HCT116 (cell line): ENCODE measurements around the gene STAMBP. TPM values are rescaled to one million over a fixed set of nuclear protein-coding genes. Genes with fewer than 3 reads are reported as not detected.

Source experiments
- ATAC-seq: fragments of 200-7000 bp; cut with Tn5 transposase; 2 replicates; pipeline ENCODE4 v1.9.1; 2020; ENCODE audit warnings: mild to moderate bottlenecking, moderate library complexity
- BruUV-seq: library from RNA; stranded (reverse); fragments of 400-500 nt; replicated peaks from 2 replicates; lab custom pipeline; 2021; lab: Mats Ljungman, UMichigan
- CTCF ChIA-PET: fragments of 300-600 bp; sonication (Branson Sonifier 250); formaldehyde crosslinking; loops from one replicate; lab custom pipeline; 2021; ENCODE audit warnings: antibody characterized with exemption; lab: Charles Lee
- POLR2A ChIA-PET: fragments of 300-600, 350-600 bp; sonication (Branson Sonifier 250); formaldehyde crosslinking; loops from one replicate; lab custom pipeline; 2021; ENCODE audit warnings: antibody characterized with exemption; lab: Charles Lee
- RAD21 ChIA-PET, 2 experiments: fragments of 300-600 bp; sonication (Branson Sonifier 250); formaldehyde crosslinking; loops; one replicate each; lab custom pipeline; 2023; ENCODE audit warnings: low total read pairs in 2 of 2; ENCODE audit not compliant: uncharacterized antibody in 2 of 2, unreplicated experiment in 2 of 2, low non-redundant PET in 1 of 2; lab: Charles Lee
- DNase-seq: peaks from one replicate; pipeline ENCODE4 v3.0.0-alpha.2; 2010; ENCODE audit warnings: low read depth, low spot score
- H2AFZ ChIP-seq: fragments of 200-600 bp; shearing (Covaris generic), sonication (generic); 2 replicates; pipeline ENCODE4 v1.6.1; 2017; ENCODE audit warnings: low read depth, mixed run types, mixed read lengths, antibody characterized with exemption, low read length; ENCODE audit not compliant: poor library complexity, severe bottlenecking
- H3K27ac ChIP-seq: 2 replicates; pipeline ENCODE4 v1.5.1; 2012; ENCODE audit warnings: low read depth, low read length
- H3K27me3 ChIP-seq: fragments of 200-600 bp; sonication (generic); 2 replicates; pipeline ENCODE4 v1.6.1; 2016; ENCODE audit warnings: mixed run types, low read length, mixed read lengths; ENCODE audit not compliant: insufficient read depth
- H3K36me3 ChIP-seq, 2 experiments: fragments of 200-500 bp in 1 of 2; fragments of 200-600 bp in 1 of 2; sonication (Bioruptor generic) in 1 of 2; sonication (generic) in 1 of 2; 2 replicates each; pipeline versions ENCODE4 v1.5.1 to v1.6.1; 2014 to 2016; ENCODE audit warnings: low read length in 2 of 2, inconsistent platforms in 1 of 2, mixed read lengths in 1 of 2, mixed run types in 1 of 2; ENCODE audit not compliant: insufficient read depth in 2 of 2, control insufficient read depth in 1 of 2
- H3K4me1 ChIP-seq, 2 experiments: fragments of 200-600 bp in 1 of 2; sonication (generic) in 1 of 2; 2 replicates each; pipeline versions ENCODE4 v1.5.1 to v1.6.1; 2012 to 2017; ENCODE audit warnings: low read length in 2 of 2, inconsistent platforms in 1 of 2, mild to moderate bottlenecking in 1 of 2, mixed read lengths in 1 of 2, mixed run types in 1 of 2, moderate library complexity in 1 of 2; ENCODE audit not compliant: insufficient read depth in 2 of 2, control insufficient read depth in 1 of 2
- H3K4me2 ChIP-seq: fragments of 200-600 bp; sonication (generic); 2 replicates; pipeline ENCODE4 v1.6.1; 2017; ENCODE audit warnings: mixed run types, low read length, mixed read lengths
- H3K4me3 ChIP-seq, 2 experiments: fragments of 200-600 bp in 1 of 2; sonication (generic) in 1 of 2; replicated peaks in 1 of 2; 2 replicates each; pipeline ENCODE4 v1.5.1; 2011 to 2016; ENCODE audit warnings: low read length in 2 of 2, control low read depth in 1 of 2, low read depth in 1 of 2, mild to moderate bottlenecking in 1 of 2, mixed read lengths in 1 of 2, mixed run types in 1 of 2
- H3K79me2 ChIP-seq: fragments of 200-600 bp; sonication (generic); 2 replicates; pipeline ENCODE4 v1.6.1; 2017; ENCODE audit warnings: mild to moderate bottlenecking, mixed run types, low read length, moderate library complexity, mixed read lengths; ENCODE audit not compliant: insufficient read depth
- H3K9ac ChIP-seq: fragments of 200-600 bp; sonication (generic); 2 replicates; pipeline ENCODE4 v1.6.1; 2016; ENCODE audit warnings: low read length, mixed read lengths
- H3K9me2 ChIP-seq: fragments of 200-600 bp; sonication (generic), shearing (Covaris generic); 2 replicates; pipeline ENCODE4 v1.6.1; 2017; ENCODE audit warnings: mixed run types, mild to moderate bottlenecking, moderate library complexity; ENCODE audit not compliant: insufficient read depth
- H3K9me3 ChIP-seq, 2 experiments: fragments of 200-500 bp in 1 of 2; fragments of 200-600 bp in 1 of 2; sonication (Bioruptor generic) in 1 of 2; sonication (generic) in 1 of 2; 2 replicates each; pipeline ENCODE4 v1.6.1; 2014 to 2017; ENCODE audit warnings: low read length in 2 of 2, mixed read lengths in 2 of 2, inconsistent platforms in 1 of 2, low read depth in 1 of 2, mild to moderate bottlenecking in 1 of 2, mixed run types in 1 of 2, moderate library complexity in 1 of 2; ENCODE audit not compliant: control insufficient read depth in 1 of 2, insufficient read depth in 1 of 2
- H4K20me1 ChIP-seq: fragments of 200-600 bp; sonication (generic), shearing (Covaris generic); 2 replicates; pipeline ENCODE4 v1.6.1; 2017; ENCODE audit warnings: mixed run types, mild to moderate bottlenecking, moderate library complexity; ENCODE audit not compliant: insufficient read depth
- EGR1 ChIP-seq: IDR thresholded peaks from 2 replicates; pipeline ENCODE4 v1.6.1; 2012; ENCODE audit warnings: low read depth
- EZH2 ChIP-seq: fragments of 200-600 bp; sonication (generic); IDR thresholded peaks from 2 replicates; pipeline ENCODE4 v1.6.1; 2017; ENCODE audit warnings: antibody characterized with exemption, mixed run types
- EZH2phosphoT487 ChIP-seq: fragments of 200-600 bp; IDR thresholded peaks from 2 replicates; pipeline ENCODE4 v1.6.1; 2018; ENCODE audit warnings: antibody characterized with exemption, borderline replicate concordance
- JUND ChIP-seq: IDR thresholded peaks from 2 replicates; pipeline ENCODE4 v1.6.1; 2012
- POLR2A ChIP-seq: IDR thresholded peaks from 2 replicates; pipeline ENCODE4 v1.7.0; 2011; ENCODE audit warnings: borderline replicate concordance; ENCODE audit not compliant: insufficient read depth, insufficient read length; ENCODE audit errors: extremely low read depth
- POLR2AphosphoS5 ChIP-seq: IDR thresholded peaks from 2 replicates; pipeline ENCODE4 v1.6.1; 2011; ENCODE audit warnings: mild to moderate bottlenecking, low read depth, low read length, moderate library complexity
- RAD21 ChIP-seq: IDR thresholded peaks from 2 replicates; pipeline ENCODE4 v1.6.1; 2012; ENCODE audit warnings: low read depth, mild to moderate bottlenecking
- REST ChIP-seq: IDR thresholded peaks from 2 replicates; pipeline ENCODE4 v1.6.1; 2012; ENCODE audit warnings: low read depth
- SP1 ChIP-seq: IDR thresholded peaks from 2 replicates; pipeline ENCODE4 v1.6.1; 2012; ENCODE audit warnings: low read depth
- SRF ChIP-seq: IDR thresholded peaks from 2 replicates; pipeline ENCODE4 v1.6.1; 2012; ENCODE audit warnings: low read depth
- YY1 ChIP-seq: IDR thresholded peaks from 2 replicates; pipeline ENCODE4 v1.6.1; 2011; ENCODE audit warnings: low read length, low read depth, moderate library complexity, mild to moderate bottlenecking; ENCODE audit not compliant: insufficient replicate concordance; ENCODE audit errors: extremely low read depth
- ZFX ChIP-seq: fragments of 450-650 bp; IDR thresholded peaks from 2 replicates; pipeline ENCODE4 v1.6.1; 2017
- intact Hi-C: fragments of 100-400 bp; cut with micrococcal nuclease; formaldehyde crosslinking; loops from 2 replicates; pipeline ENCODE4 v1.10.0; 2022
- total RNA-seq: library from RNA; stranded (reverse); gene quantifications from one replicate; pipeline ENCODE4 v1.2.1, GENCODE V29; 2021; ENCODE audit not compliant: unreplicated experiment
- TF ChIP-seq, protein P1 (sequence below), 3 experiments: fragments of 200-600 bp in 1 of 3; sonication (generic) in 1 of 3; IDR thresholded peaks in 2 of 3; conservative IDR thresholded peaks in 1 of 3; 2 replicates each; pipeline ENCODE4 v1.5.1; 2012 to 2017; ENCODE audit warnings: low read depth in 2 of 3, low read length in 2 of 3, antibody characterized with exemption in 1 of 3, borderline replicate concordance in 1 of 3, control low read depth in 1 of 3, mild to moderate bottlenecking in 1 of 3, mixed read lengths in 1 of 3, mixed run types in 1 of 3, moderate library complexity in 1 of 3; ENCODE audit not compliant: insufficient read depth in 1 of 3

The STAMBP gene
- total RNA-seq, 1 experiment from 2014 or later, result 45.2 TPM

DNA sequence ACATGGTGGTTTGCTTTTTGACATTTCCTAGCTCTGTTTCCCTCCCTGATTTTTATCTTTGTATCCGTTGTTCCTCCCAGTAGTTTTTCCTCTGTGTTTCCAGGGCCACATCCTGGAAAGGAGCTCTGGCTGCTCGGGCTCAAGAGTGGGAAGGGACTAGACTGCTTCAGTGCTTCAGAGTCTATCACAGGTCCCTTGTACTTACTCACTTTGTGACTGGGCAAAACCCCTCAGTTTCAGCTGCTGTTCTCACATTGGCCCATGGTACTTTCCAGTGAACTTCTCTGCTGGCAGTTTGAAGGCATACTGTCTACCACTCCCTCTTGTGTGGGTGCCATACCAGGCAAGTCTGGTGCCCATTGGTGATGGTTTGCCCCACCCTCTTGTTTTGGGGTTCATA, 7.5 kb upstream of the STAMBP start:
- H2AFZ ChIP-seq, result no peak overlapping the region
- no peak for DNase-seq
- ChIA-PET POLR2A (no interaction called here), RAD21 (no interaction called here), CTCF (no interaction called here)
- TF ChIP-seq SRF, result no peak
- TF ChIP-seq, protein P1, sequence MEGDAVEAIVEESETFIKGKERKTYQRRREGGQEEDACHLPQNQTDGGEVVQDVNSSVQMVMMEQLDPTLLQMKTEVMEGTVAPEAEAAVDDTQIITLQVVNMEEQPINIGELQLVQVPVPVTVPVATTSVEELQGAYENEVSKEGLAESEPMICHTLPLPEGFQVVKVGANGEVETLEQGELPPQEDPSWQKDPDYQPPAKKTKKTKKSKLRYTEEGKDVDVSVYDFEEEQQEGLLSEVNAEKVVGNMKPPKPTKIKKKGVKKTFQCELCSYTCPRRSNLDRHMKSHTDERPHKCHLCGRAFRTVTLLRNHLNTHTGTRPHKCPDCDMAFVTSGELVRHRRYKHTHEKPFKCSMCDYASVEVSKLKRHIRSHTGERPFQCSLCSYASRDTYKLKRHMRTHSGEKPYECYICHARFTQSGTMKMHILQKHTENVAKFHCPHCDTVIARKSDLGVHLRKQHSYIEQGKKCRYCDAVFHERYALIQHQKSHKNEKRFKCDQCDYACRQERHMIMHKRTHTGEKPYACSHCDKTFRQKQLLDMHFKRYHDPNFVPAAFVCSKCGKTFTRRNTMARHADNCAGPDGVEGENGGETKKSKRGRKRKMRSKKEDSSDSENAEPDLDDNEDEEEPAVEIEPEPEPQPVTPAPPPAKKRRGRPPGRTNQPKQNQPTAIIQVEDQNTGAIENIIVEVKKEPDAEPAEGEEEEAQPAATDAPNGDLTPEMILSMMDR (IDR thresholded peaks at IDR 0.05 in 2 of 3, conservative IDR thresholded peaks at IDR 0.05 in 1 of 3; ENCODE audit: borderline replicate concordance in 1 of 3, insufficient read depth in 1 of 3, low read depth in 2 of 3, low read length in 2 of 3), result no peak
- TF ChIP-seq EZH2phosphoT487, result no peak
- no peak for TF ChIP-seq POLR2AphosphoS5
- no peak for TF ChIP-seq YY1
- TF ChIP-seq JUND, result no peak
- TF ChIP-seq EZH2, result no peak
- TF ChIP-seq RAD21, result no peak
- TF ChIP-seq POLR2A, result no peak
- TF ChIP-seq EGR1, result no peak
- no peaks in the 10 kb centered on the region for H3K4me1 ChIP-seq
- H3K79me2 ChIP-seq, result no peaks in the 10 kb centered on the region
- H3K9me3 ChIP-seq, result no peaks in the 10 kb centered on the region
- intact Hi-C loops, result no loop called here
- no peak overlapping the region for H3K9ac ChIP-seq
- H3K9me2 ChIP-seq, result no peaks in the 10 kb centered on the region
- no peak overlapping the region for H3K4me2 ChIP-seq
- no TSS peak for BruUV-seq
- H3K4me3 ChIP-seq, result no peak overlapping the region
- ATAC-seq, result no peak
- no peaks in the 10 kb centered on the region for H3K36me3 ChIP-seq
- no peaks in the 10 kb centered on the region for H3K27me3 ChIP-seq
- H4K20me1 ChIP-seq, result no peaks in the 10 kb centered on the region
- H3K27ac ChIP-seq, result no peak overlapping the region

DNA sequence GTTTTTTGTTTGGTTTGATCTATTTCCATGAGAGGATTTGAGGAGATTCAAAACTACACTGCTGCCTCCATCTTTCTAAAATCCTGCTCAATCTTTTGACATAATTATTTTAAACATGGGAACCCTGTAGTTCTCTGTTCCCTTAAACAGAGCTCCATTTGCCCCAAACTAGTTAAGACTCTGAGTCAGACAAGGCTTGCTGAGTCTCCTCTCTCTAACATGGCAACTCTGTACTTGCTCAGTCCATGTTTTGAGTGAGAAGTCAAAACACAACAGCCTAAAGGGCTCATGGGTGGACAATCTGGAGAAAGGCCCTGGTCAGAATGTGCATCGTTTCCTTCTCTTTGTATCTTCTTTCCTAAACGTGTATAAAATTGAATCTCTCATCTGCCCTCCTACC, 7.1 kb upstream of the STAMBP start:
- no peaks in the 10 kb centered on the region for H3K79me2 ChIP-seq
- ChIA-PET RAD21 (interaction anchor here in 1 of 2 experiments (0.7 kb wide), 1 partner anchor 100 kb away, joined by 3 read pairs; no protein-coding TSS in a partner anchor), POLR2A (no interaction called here), CTCF (no interaction called here)
- no peak overlapping the region for H3K27ac ChIP-seq
- no peaks in the 10 kb centered on the region for H4K20me1 ChIP-seq
- no peaks in the 10 kb centered on the region for H3K36me3 ChIP-seq
- intact Hi-C loops, result no loop called here
- no peak overlapping the region for H2AFZ ChIP-seq
- no peaks in the 10 kb centered on the region for H3K9me3 ChIP-seq
- H3K4me3 ChIP-seq, result no peak overlapping the region
- no peaks in the 10 kb centered on the region for H3K27me3 ChIP-seq
- H3K9me2 ChIP-seq, result no peaks in the 10 kb centered on the region
- H3K4me1 ChIP-seq, result no peaks in the 10 kb centered on the region
- no peak overlapping the region for H3K4me2 ChIP-seq
- no peak for DNase-seq
- ATAC-seq, result no peak
- H3K9ac ChIP-seq, result no peak overlapping the region
- BruUV-seq, result no TSS peak
- no peak for TF ChIP-seq REST
- TF ChIP-seq, protein P1 (IDR thresholded peaks at IDR 0.05 in 2 of 3, conservative IDR thresholded peaks at IDR 0.05 in 1 of 3; ENCODE audit: borderline replicate concordance in 1 of 3, insufficient read depth in 1 of 3, low read depth in 2 of 3, low read length in 2 of 3), result no peak
- TF ChIP-seq EGR1, result no peak
- TF ChIP-seq POLR2AphosphoS5, result no peak
- TF ChIP-seq ZFX, result no peak
- TF ChIP-seq SP1, result no peak
- TF ChIP-seq JUND, result no peak
